ENCODE data around the gene NAT10.

- TF ChIP-seq EZH2 (IDR thresholded peaks at IDR 0.05; ENCODE audit: insufficient read depth, poor library complexity, severe bottlenecking), result no peak
- TF ChIP-seq EZH2phosphoT487 (IDR thresholded peaks at IDR 0.05; ENCODE audit: insufficient read depth, low read depth), result no peak
Measured at GRCh38 chr11:34190192-34191139, 85.0 kb downstream of the NAT10 start.
